Endothelial cell of umbilical vein (primary cell): ENCODE data around the gene ABCA2. TPM values are rescaled to one million over a fixed set of nuclear protein-coding genes. Genes with fewer than 3 reads are reported as not detected.

ENCODE experiments used
- BruUV-seq: library from RNA; stranded (reverse); fragments of 400-500 nt; replicated peaks from 2 replicates; lab custom pipeline; 2021; lab: Mats Ljungman, UMichigan
- CTCF ChIA-PET: fragments of 300-600, 350-600 bp; sonication (Branson Sonifier 250); formaldehyde crosslinking; loops from one replicate; lab custom pipeline; 2021; ENCODE audit warnings: antibody characterized with exemption, inconsistent platforms; lab: Charles Lee
- POLR2A ChIA-PET: fragments of 300-600, 350-600 bp; sonication (Branson Sonifier 250); formaldehyde crosslinking; loops from one replicate; lab custom pipeline; 2021; ENCODE audit warnings: antibody characterized with exemption, inconsistent platforms; lab: Charles Lee
- DNase-seq: peaks from one replicate; pipeline ENCODE4 v3.0.0-alpha.2; 2011; ENCODE audit warnings: low read depth, low spot score
- FAIRE-seq: peaks from 2 replicates; lab custom pipeline; 2011; peaks lifted over from hg19 to GRCh38; lab: Jason Lieb, UNC
- H2AFZ ChIP-seq: 2 replicates; pipeline ENCODE4 v1.6.0; 2012; ENCODE audit warnings: low read depth, low read length, control low read depth, inconsistent platforms
- H3K27ac ChIP-seq: 2 replicates; pipeline ENCODE4 v1.5.1; 2011; ENCODE audit warnings: low read depth, mild to moderate bottlenecking, control low read depth, low read length, moderate library complexity; ENCODE audit not compliant: insufficient read depth
- H3K27me3 ChIP-seq, 2 experiments: 2 replicates each; pipeline versions ENCODE4 v1.6.0 to v1.6.1; 2011; ENCODE audit warnings: low read length in 2 of 2, mixed read lengths in 1 of 2; ENCODE audit not compliant: control insufficient read depth in 2 of 2, insufficient read depth in 2 of 2
- H3K36me3 ChIP-seq, 2 experiments: 2 replicates in 1 of 2; 3 replicates in 1 of 2; pipeline ENCODE4 v1.5.1; 2011; ENCODE audit warnings: low read length in 2 of 2, mild to moderate bottlenecking in 1 of 2, moderate library complexity in 1 of 2; ENCODE audit not compliant: control insufficient read depth in 2 of 2, insufficient read depth in 2 of 2; ENCODE audit errors: extremely low read depth in 1 of 2
- H3K4me1 ChIP-seq: 3 replicates; pipeline ENCODE4 v1.5.1; 2011; ENCODE audit warnings: mild to moderate bottlenecking, low read length; ENCODE audit not compliant: control insufficient read depth, insufficient read depth; ENCODE audit errors: extremely low read depth
- H3K4me2 ChIP-seq: 2 replicates; pipeline ENCODE4 v1.6.1; 2011; ENCODE audit warnings: low read length, control low read depth, mixed read lengths; ENCODE audit not compliant: insufficient read depth
- H3K4me3 ChIP-seq, 3 experiments: fragments of 200-600 bp in 1 of 3; sonication (generic), shearing (Covaris generic) in 1 of 3; replicated peaks in 1 of 3; 2 replicates each; pipeline ENCODE4 v1.5.1; 2011 to 2016; ENCODE audit warnings: control low read depth in 3 of 3, low read length in 3 of 3, mild to moderate bottlenecking in 2 of 3, inconsistent platforms in 1 of 3, low read depth in 1 of 3, moderate library complexity in 1 of 3; ENCODE audit not compliant: insufficient read depth in 1 of 3
- H3K79me2 ChIP-seq: 2 replicates; pipeline ENCODE4 v1.6.0; 2012; ENCODE audit warnings: low read length, inconsistent platforms; ENCODE audit not compliant: control insufficient read depth, insufficient read depth
- H3K9ac ChIP-seq: replicated peaks from 2 replicates; pipeline ENCODE3; 2011; ENCODE audit warnings: low read length, control low read depth; ENCODE audit not compliant: insufficient read depth; ENCODE audit errors: extremely low read depth
- H3K9me1 ChIP-seq: replicated peaks from 3 replicates; pipeline ENCODE4 v1.6.0; 2011; ENCODE audit warnings: mild to moderate bottlenecking, low read length; ENCODE audit not compliant: control insufficient read depth, insufficient read depth; ENCODE audit errors: extremely low read depth
- H3K9me3 ChIP-seq: replicated peaks from 2 replicates; pipeline ENCODE4 v1.5.1; 2012; ENCODE audit warnings: low read length, inconsistent platforms; ENCODE audit not compliant: control insufficient read depth, insufficient read depth
- H4K20me1 ChIP-seq: replicated peaks from 2 replicates; pipeline ENCODE3; 2011; ENCODE audit warnings: mild to moderate bottlenecking, low read length; ENCODE audit not compliant: control insufficient read depth, insufficient read depth; ENCODE audit errors: extremely low read depth
- CTCF ChIP-seq, 2 donors: IDR thresholded peaks; 1 replicate in 1 of 2; 2 replicates in 1 of 2; pipeline ENCODE4 v1.5.1; 2011; ENCODE audit warnings: low read length in 2 of 2, mild to moderate bottlenecking in 2 of 2, moderate library complexity in 2 of 2, control low read depth in 1 of 2, inconsistent platforms in 1 of 2, low read depth in 1 of 2; ENCODE audit not compliant: insufficient read depth in 1 of 2; ENCODE audit errors: extremely low read depth in 1 of 2
- EZH2 ChIP-seq: IDR thresholded peaks from 2 replicates; pipeline ENCODE4 v1.6.1; 2012; ENCODE audit warnings: borderline replicate concordance, low read depth, mild to moderate bottlenecking, moderate library complexity, low read length, inconsistent platforms; ENCODE audit not compliant: severe bottlenecking
- FOS ChIP-seq: IDR thresholded peaks from 2 replicates; pipeline ENCODE4 v1.6.1; 2011; ENCODE audit warnings: mild to moderate bottlenecking, low read length, moderate library complexity, borderline replicate concordance; ENCODE audit not compliant: insufficient read depth
- GATA2 ChIP-seq: IDR thresholded peaks from 2 replicates; pipeline ENCODE4 v1.7.0; 2011; ENCODE audit warnings: low read depth, mild to moderate bottlenecking, moderate library complexity, mixed read lengths, low read length; ENCODE audit not compliant: insufficient read length, insufficient read depth
- JUN ChIP-seq: IDR thresholded peaks from 2 replicates; pipeline ENCODE4 v1.6.1; 2011; ENCODE audit warnings: borderline replicate concordance, low read depth; ENCODE audit not compliant: insufficient read length, insufficient read depth
- MAX ChIP-seq: IDR thresholded peaks from 2 replicates; pipeline ENCODE4 v1.6.1; 2011; ENCODE audit not compliant: insufficient read depth, insufficient read length
- MYC ChIP-seq: IDR thresholded peaks from one replicate; pipeline ENCODE4 v1.6.1; 2011; ENCODE audit warnings: mild to moderate bottlenecking, low read depth, low read length
- POLR2A ChIP-seq: IDR thresholded peaks from 2 replicates; pipeline ENCODE4 v1.6.1; 2012; ENCODE audit warnings: low read depth, mild to moderate bottlenecking, control low read depth, low read length
- POLR2AphosphoS5 ChIP-seq: IDR thresholded peaks from 2 replicates; pipeline ENCODE4 v1.6.1; 2012; ENCODE audit warnings: low read depth, mild to moderate bottlenecking, control low read depth, low read length, moderate library complexity; ENCODE audit not compliant: insufficient read depth
- dilution Hi-C: fragments of 300-500 bp; cut with MboI; formaldehyde crosslinking; loops from one replicate; pipeline ENCODE4 v1.15.0; 2019; ENCODE audit warnings: low sequenced_read_pairs; ENCODE audit not compliant: extremely low pct_ligation_motif_present
- intact Hi-C: fragments of 100-400 bp; cut with micrococcal nuclease; formaldehyde crosslinking; loops from one replicate; pipeline ENCODE4 v1.10.0; 2022
- polyA plus RNA-seq, 4 experiments: library from polyadenylated mRNA; depleted of rRNA in 3 of 4; stranded (reverse) in 3 of 4; unstranded in 1 of 4; fragments of >200 nt; gene quantifications; 2 replicates each; pipeline versions ENCODE4 v1.2.1 to v1.2.3, GENCODE V29; 2011 to 2012; ENCODE audit warnings: missing spikeins in 1 of 4
- total RNA-seq: library from RNA; stranded (reverse); gene quantifications from 2 replicates; pipeline ENCODE4 v1.2.3, GENCODE V29; 2021

The ABCA2 gene
- total and polyA plus RNA-seq, 2 donors (not counting 3 experiments of a cell fraction or from before 2014, with no cell fraction given) = 20.0 to 29.1 TPM

- H4K20me1 ChIP-seq = no peaks in the 10 kb centered on the region
- dilution Hi-C loops (no loop called here), intact Hi-C loops (no loop called here)
- TF ChIP-seq MAX (no peak), JUN (no peak), FOS (no peak), EZH2 (no peak)
- no peaks in the 10 kb centered on the region for H3K9me3 ChIP-seq
- no peak for FAIRE-seq
- CTCF ChIA-PET = interaction anchor here (1.6 to 2.0 kb wide), 2 partner anchors 13 kb away, joined by 5 to 10 read pairs; no protein-coding TSS in a partner anchor
- H3K27ac ChIP-seq = no peak overlapping the region
- H3K4me3 ChIP-seq = no peak overlapping the region
- no peaks in the 10 kb centered on the region for H3K27me3 ChIP-seq
- no peak overlapping the region for H2AFZ ChIP-seq
- DNase-seq = no peak
- H3K79me2 ChIP-seq = no peaks in the 10 kb centered on the region
- H3K4me1 ChIP-seq = no peaks in the 10 kb centered on the region
- POLR2A ChIA-PET = no interaction called here
- H3K9ac ChIP-seq = no peak overlapping the region
- H3K36me3 ChIP-seq = no peaks in the 10 kb centered on the region
- no TSS peak for BruUV-seq
- H3K9me1 ChIP-seq = no peaks in the 10 kb centered on the region
- no peak overlapping the region for H3K4me2 ChIP-seq
Measured at GRCh38 chr9:137016436-137016835, 11.6 kb downstream of the ABCA2 start.

- no peak overlapping the region for H3K27ac ChIP-seq
- FAIRE-seq (no peak), DNase-seq (no peak)
- ChIA-PET POLR2A (no interaction called here), CTCF (interaction anchor here (2.0 kb wide), 1 partner anchor 13 kb away, joined by 10 read pairs; no protein-coding TSS in a partner anchor)
- H3K79me2 ChIP-seq = no peaks in the 10 kb centered on the region
- H3K4me3 ChIP-seq = no peak overlapping the region
- TF ChIP-seq FOS = no peak
- no peak for TF ChIP-seq MAX
- no peak for TF ChIP-seq POLR2AphosphoS5
- no peak for TF ChIP-seq MYC
- TF ChIP-seq EZH2 = no peak
- no peak for TF ChIP-seq JUN
- no peak for TF ChIP-seq POLR2A
- no peak for TF ChIP-seq CTCF (IDR thresholded peaks at IDR 0.05; ENCODE audit: extremely low read depth in 1 of 2, insufficient read depth in 1 of 2, low read depth in 1 of 2, low read length in 2 of 2)
- TF ChIP-seq GATA2 = no peak
- H3K4me1 ChIP-seq = no peaks in the 10 kb centered on the region
- no peaks in the 10 kb centered on the region for H4K20me1 ChIP-seq
- H3K9me1 ChIP-seq = no peaks in the 10 kb centered on the region
- H2AFZ ChIP-seq = no peak overlapping the region
- H3K9ac ChIP-seq = no peak overlapping the region
- no peak overlapping the region for H3K4me2 ChIP-seq
- BruUV-seq = no TSS peak
- no peaks in the 10 kb centered on the region for H3K36me3 ChIP-seq
- intact Hi-C loops (no loop called here), dilution Hi-C loops (no loop called here)
- no peaks in the 10 kb centered on the region for H3K9me3 ChIP-seq
- H3K27me3 ChIP-seq = no peaks in the 10 kb centered on the region
Measured at GRCh38 chr9:137015976-137016375, 12.1 kb downstream of the ABCA2 start.
